HUES48 (cell line): ENCODE data around the gene FOXC2.

Source experiments
- H3K27ac ChIP-seq: one replicate; pipeline ENCODE4 v1.7.0; 2013; ENCODE audit warnings: low read depth, low read length, inconsistent platforms
- H3K27me3 ChIP-seq: 2 replicates; pipeline ENCODE4 v1.6.1; 2013; ENCODE audit warnings: mild to moderate bottlenecking, low read length; ENCODE audit not compliant: control insufficient read depth, insufficient read depth
- H3K36me3 ChIP-seq: 2 replicates; pipeline ENCODE4 v1.6.1; 2013; ENCODE audit warnings: low read length; ENCODE audit not compliant: control insufficient read depth, insufficient read depth
- H3K4me1 ChIP-seq: 2 replicates; pipeline ENCODE4 v1.6.1; 2013; ENCODE audit warnings: mild to moderate bottlenecking, low read length; ENCODE audit not compliant: control insufficient read depth, insufficient read depth
- H3K4me3 ChIP-seq: 2 replicates; pipeline ENCODE4 v1.5.1; 2013; ENCODE audit warnings: mild to moderate bottlenecking, low read depth, low read length
- H3K9ac ChIP-seq: 2 replicates; pipeline ENCODE4 v1.6.1; 2013; ENCODE audit warnings: mild to moderate bottlenecking, low read depth, low read length, moderate library complexity
- H3K9me3 ChIP-seq: 2 replicates; pipeline ENCODE4 v1.6.1; 2013; ENCODE audit warnings: low read length; ENCODE audit not compliant: control insufficient read depth, insufficient read depth

FOXC2 gene

DNA sequence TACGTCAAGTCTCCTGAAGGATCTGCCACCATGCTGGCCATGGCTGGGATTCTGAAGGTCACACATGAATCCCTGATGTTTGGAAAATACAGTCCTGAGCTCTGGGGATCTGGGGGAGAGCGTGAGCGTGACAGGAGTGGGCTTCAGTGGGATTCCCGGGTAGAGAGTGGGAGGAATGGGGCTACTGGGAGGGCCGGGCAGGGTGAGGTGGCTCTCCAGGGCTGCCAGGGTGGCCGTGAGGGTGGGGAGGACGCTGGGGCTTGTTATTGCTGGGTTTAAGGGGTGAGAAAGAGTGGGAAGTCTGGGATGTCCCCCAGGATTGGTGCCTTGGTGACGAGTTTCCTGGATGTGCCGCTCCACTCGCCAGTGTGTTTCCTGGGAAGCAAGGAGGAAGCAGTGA is 43.0 kb downstream of the FOXC2 start:
- H3K4me3 ChIP-seq, result no peak overlapping the region
- no peaks in the 10 kb centered on the region for H3K9me3 ChIP-seq
- no peak overlapping the region for H3K27ac ChIP-seq
- no peaks in the 10 kb centered on the region for H3K27me3 ChIP-seq
- peaks cover 5% of the 10 kb centered on the region for H3K4me1 ChIP-seq
- no peaks in the 10 kb centered on the region for H3K36me3 ChIP-seq
- no peak overlapping the region for H3K9ac ChIP-seq

GRCh38 chr16:86610779-86611524 is 44.3 kb downstream of the FOXC2 start:
- H3K4me1 ChIP-seq, result peaks cover 7% of the 10 kb centered on the region
- no peak overlapping the region for H3K27ac ChIP-seq
- no peaks in the 10 kb centered on the region for H3K36me3 ChIP-seq
- H3K27me3 ChIP-seq, result no peaks in the 10 kb centered on the region
- no peaks in the 10 kb centered on the region for H3K9me3 ChIP-seq
- no peak overlapping the region for H3K9ac ChIP-seq
- no peak overlapping the region for H3K4me3 ChIP-seq

DNA sequence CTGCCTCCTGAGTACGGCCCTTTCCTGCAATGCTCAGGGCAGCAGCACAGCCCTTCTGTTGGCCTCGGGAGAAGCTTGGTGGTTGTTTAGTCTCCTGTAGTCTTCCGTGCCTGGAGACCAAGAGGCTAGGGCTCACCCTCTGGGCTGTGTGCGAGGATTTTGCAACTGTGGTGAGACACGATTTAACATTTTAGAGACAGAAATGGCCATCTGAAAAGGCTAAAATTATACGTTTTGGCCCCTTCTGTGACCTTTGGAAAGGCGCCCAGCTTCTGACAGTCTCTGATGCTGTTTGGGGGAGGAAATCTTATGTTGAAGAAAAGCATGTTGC is 44.9 kb downstream of the FOXC2 start:
- no peaks in the 10 kb centered on the region for H3K9me3 ChIP-seq
- no peaks in the 10 kb centered on the region for H3K27me3 ChIP-seq
- no peak overlapping the region for H3K27ac ChIP-seq
- no peak overlapping the region for H3K9ac ChIP-seq
- H3K4me1 ChIP-seq, result peaks cover 7% of the 10 kb centered on the region
- no peaks in the 10 kb centered on the region for H3K36me3 ChIP-seq
- no peak overlapping the region for H3K4me3 ChIP-seq

- Histone ChIP-seq H3K4me1 (peaks cover 7% of the 10 kb centered on the region), H3K9me3 (no peaks in the 10 kb centered on the region), H3K9ac (no peak overlapping the region), H3K36me3 (no peaks in the 10 kb centered on the region), H3K4me3 (no peak overlapping the region), H3K27ac (no peak overlapping the region), H3K27me3 (no peaks in the 10 kb centered on the region)
These were observed 45.3 kb downstream of the FOXC2 start for GRCh38 chr16:86611941-86612340.

- Histone ChIP-seq H3K4me3 (no peak overlapping the region), H3K4me1 (peaks cover 7% of the 10 kb centered on the region), H3K27me3 (no peaks in the 10 kb centered on the region), H3K9ac (no peak overlapping the region), H3K36me3 (no peaks in the 10 kb centered on the region), H3K9me3 (no peaks in the 10 kb centered on the region), H3K27ac (no peak overlapping the region)
These were observed 48.1 kb downstream of the FOXC2 start for GRCh38 chr16:86614699-86615098.

- peaks cover 7% of the 10 kb centered on the region for H3K4me1 ChIP-seq
- no peaks in the 10 kb centered on the region for H3K27me3 ChIP-seq
- no peak overlapping the region for H3K27ac ChIP-seq
- no peaks in the 10 kb centered on the region for H3K9me3 ChIP-seq
- no peak overlapping the region for H3K4me3 ChIP-seq
- no peak overlapping the region for H3K9ac ChIP-seq
- H3K36me3 ChIP-seq, result no peaks in the 10 kb centered on the region
These were observed 50.3 kb downstream of the FOXC2 start for GRCh38 chr16:86616906-86617305.

GRCh38 chr16:86618431-86619238 is 52.0 kb downstream of the FOXC2 start:
- H3K27ac ChIP-seq, result no peak overlapping the region
- H3K36me3 ChIP-seq, result no peaks in the 10 kb centered on the region
- no peaks in the 10 kb centered on the region for H3K9me3 ChIP-seq
- H3K9ac ChIP-seq, result no peak overlapping the region
- H3K4me1 ChIP-seq, result peaks cover 7% of the 10 kb centered on the region
- H3K4me3 ChIP-seq, result no peak overlapping the region
- H3K27me3 ChIP-seq, result no peaks in the 10 kb centered on the region
